GM19035 (cell line): Measurements from ENCODE around the gene ANKRD45.
A peak's percentile ranks its signal among the peaks of the same experiment; 100 is the strongest.
"Not testable (repeated sequence)": the region's sequence is repeated elsewhere in the genome, so short reads cannot be mapped to it uniquely, and the experiment has no call there.

ENCODE experiments used
- ATAC-seq: cut with Tn5 transposase; IDR thresholded peaks from one replicate; pipeline ENCODE4 v1.9.1; 2021; ENCODE audit not compliant: unreplicated experiment

ANKRD45 gene, protein sequence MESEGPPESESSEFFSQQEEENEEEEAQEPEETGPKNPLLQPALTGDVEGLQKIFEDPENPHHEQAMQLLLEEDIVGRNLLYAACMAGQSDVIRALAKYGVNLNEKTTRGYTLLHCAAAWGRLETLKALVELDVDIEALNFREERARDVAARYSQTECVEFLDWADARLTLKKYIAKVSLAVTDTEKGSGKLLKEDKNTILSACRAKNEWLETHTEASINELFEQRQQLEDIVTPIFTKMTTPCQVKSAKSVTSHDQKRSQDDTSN

DNA sequence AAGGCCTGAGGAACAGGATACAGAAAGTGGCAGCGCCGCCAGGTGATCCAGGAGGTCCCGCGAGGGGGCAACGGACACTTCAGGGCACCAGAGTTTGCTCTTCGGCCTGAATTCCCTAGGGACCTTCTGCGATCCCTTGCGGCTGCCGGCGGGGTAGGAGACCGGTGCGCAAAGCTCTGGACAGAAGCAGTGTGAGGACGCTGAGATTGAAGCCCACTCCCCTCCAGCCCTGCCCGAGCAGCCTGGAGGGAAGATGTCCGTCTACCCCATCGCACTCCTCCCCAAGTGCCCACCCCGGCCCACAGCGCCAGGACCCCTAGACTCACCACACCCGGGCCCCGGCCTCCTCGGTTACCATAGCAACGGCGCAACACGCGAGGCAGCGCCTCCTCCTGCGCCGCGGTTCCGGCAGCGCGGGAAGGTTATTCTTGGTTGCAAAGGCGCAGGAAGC, at the start of gene ANKRD45:
TSS of gene ANKRD45 (minus strand) at position 361 of the 451 bp plus-strand sequence. CDS start 10,433 bp downstream, outside the sequence.
- no peak for ATAC-seq

DNA sequence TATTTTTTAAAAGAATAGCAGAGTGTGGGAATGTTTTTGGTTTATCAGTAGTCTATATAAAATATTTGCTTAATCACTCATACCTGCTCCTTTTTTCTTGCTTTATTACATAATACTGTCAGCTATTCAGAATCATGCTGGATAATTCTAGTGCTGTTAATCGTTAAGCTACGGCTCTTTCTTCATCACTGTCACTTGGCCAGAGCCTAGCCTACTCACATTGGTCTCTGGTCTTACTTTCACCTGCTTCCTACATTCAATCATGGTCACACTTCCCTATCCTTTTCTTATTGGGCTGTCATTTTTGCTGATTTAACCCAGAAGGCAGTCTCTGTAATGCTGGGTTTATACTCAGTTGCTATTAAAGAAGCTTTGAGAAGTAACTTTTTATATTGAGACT, 47.6 kb upstream of the ANKRD45 start:
- no peak for ATAC-seq

DNA sequence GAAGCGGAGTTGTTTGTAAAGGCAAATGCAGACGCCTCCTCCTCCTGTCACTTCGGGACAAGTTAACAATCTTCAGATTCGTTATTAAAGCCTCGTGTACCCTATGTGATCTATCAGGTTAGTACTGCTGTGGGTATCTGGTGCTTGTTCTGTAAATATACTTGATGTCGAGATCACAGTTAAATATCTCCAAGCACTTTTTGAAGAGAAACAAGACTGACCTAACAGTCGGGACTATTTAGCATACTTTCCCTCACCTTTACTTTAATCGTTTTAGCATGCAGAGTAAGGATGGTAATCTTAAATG, 45.8 kb upstream of the ANKRD45 start:
- no peak for ATAC-seq

DNA sequence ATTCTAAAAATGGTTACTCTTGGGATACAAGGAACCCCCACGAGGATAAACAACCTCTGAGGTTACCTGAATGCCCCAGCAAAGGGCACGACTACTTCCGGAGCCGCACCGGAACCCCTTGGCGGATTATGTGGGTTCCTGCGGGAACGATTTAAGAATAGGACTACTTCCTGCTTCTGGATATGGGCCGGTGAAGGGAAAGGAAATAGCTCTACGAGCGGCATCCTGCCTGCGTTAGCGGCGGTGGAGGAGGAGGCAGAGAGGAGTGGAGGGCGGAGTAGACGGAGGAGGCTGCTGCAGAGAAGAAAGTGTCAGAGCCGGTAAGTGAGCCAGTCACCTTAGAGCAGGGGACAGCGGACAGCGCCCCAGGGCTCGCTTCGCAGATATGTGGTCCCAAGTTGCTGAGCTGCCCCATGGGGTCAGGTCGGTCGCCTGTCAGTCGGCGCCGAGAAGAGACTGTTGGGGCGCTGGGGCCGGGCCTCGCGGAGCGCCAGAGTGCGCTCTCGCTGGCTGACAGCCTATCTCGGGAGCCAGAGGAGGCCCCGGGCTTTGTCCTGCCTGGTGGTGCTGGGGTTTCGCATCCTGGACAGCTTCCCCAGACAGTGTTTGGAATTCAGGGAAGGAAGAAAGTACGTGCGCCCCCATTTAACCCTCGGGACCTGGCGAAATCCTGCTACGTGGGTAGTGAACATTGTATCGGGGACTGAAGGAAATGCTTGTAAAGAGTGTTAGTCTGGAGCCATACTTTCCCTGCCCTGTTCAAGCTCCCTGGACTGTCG, 45.3 kb upstream of the ANKRD45 start, which contains the start of gene KLHL20:
TSS of gene KLHL20 (plus strand) at position 223 of the 779 bp plus-strand sequence. CDS start 1,063 bp downstream, outside the sequence.
- peak; percentile 96 for ATAC-seq

DNA sequence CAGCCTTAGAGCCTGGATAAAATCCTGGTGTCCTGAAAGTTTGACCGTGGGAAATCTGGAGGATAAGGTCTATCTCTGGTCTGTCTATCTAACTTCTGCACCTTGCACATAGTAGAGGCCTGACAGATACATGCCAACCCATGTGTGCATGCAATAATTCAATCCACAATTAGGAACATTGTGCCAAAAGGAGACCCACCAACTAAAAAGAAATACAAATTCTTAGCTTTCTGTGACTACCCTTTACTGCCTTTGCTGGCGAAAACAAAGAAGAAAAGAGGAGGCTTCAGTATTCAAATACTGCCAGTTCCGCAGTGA, 44.7 kb upstream of the ANKRD45 start:
- no peak for ATAC-seq

DNA sequence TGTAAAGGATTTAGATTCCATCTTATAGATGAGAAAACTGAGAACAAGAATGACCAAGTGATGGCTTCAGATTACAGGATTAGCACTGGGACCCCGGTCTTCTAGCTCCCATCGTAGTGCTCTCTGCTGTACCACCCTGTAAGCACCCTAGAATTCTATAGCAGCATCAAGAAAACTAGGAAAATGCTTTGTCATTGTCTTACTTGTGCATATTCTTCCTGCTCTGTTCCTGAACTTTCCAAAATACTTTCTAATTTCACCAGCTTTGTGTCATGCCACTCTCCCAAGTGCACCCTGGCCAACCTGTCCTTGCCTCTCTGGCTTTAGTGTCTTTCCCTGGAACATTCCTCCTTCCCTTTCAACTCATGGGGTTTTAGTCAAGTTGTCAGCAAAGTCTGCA, 39.1 kb upstream of the ANKRD45 start:
- no peak for ATAC-seq

DNA sequence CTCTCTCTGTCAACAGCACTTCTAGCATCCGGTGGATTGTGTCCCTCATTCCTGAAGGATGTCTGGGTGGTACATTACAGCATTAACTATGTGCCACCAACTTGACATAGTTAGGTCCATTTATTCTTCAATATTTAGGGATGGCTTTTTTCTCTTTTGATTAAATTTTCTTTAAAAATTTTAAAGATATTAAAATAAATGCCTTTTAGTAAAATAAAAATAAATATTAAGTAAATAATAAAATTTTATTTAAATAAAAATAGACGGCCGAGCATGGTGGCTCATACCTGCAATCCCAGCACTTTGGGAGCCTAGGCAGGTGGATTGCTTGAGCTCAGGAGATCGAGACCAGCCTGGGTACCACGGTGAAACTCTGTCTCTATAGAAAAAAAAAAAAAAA, 35.5 kb upstream of the ANKRD45 start:
- ATAC-seq = no peak

DNA sequence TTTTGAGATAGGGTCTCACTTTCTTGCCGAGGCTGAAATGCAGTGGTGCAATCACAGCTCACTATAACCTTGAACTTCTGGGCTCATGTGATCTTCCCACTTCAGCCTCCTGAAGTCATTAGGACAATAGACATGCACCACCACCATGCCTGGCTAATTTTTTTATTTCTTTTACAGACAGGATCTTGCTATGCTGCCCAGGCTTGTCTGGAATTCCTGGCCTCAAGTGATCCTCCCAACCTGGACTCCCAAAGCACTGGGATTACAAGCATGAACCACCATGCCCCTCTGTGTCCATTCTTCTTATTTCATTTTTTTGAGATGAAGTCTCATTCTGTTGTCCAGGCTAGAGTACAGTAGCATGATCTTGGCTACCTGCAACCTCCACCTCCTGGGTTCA, 33.1 kb upstream of the ANKRD45 start:
- no peak for ATAC-seq

DNA sequence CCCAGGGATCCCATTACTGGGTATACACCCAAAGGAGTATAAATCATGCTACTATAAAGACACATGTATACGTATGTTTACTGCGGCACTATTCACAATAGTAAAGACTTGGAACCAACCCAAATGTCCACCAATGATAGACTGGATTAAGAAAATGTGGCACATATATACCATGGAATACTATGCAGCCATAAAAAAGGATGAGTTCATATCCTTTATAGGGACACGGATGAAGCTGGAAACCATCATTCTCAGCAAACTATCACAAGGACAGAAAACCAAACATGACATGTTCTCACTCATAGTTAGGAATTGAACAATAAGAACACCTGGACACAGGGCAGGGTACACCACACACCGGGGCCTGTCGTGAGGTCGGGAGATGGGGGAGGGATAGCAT, 31.6 kb upstream of the ANKRD45 start:
- ATAC-seq = not testable (repeated sequence)

DNA sequence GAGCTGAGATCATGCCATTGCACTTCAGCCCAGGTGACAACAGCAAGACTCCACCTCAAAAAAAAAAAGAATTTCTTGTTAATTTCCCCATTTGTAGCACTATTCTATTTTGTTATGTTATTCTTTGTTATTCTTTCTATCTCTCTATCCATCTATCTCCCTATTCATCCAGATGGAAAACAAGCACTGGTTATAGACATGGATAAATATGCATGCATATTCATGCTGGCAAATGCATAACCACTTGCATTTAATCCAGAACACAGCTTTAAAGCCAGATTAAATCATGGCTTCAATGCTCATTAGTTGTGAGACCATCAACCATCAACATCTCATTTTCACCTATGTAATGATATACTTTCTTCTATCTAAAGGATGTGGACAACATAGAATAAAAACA, 23.6 kb upstream of the ANKRD45 start:
- no peak for ATAC-seq

DNA sequence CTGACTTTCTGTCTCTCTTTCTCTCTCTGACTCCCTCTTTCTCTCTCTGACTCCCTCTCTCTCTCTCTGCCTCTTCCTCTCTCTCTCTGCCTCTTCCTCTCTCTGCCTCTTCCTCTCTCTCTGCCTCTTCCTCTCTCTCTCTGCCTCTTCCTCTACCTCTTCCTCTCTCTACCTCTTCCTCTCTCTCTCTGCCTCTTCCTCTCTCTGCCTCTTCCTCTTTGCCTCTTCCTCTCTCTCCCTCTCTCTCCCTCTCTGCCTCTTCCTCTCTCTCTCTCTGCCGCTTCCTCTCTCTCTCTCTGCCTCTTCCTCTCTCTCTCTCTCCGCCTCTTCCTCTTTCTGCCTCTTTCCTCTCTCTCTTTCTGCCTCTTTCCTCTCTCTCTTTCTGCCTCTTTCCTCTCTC, 18.6 kb upstream of the ANKRD45 start:
- ATAC-seq = no peak

DNA sequence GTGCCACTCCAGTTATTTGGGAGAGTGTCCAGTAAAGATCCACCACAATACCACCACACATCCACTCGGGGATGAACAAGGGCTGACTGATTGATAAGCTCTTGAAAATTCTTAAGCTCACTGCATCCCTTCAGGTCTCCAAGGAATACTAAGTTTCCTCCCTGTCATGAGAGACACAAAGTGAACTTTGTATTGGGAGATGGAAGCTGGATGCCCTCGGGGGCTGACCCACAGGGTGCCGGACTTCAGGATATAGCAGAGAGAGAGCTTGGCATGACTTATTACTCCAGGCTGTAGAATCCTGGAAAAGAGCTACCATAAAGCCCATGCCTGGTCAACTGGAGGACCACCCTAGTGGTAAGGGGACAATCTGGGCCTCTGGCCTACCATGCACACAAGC, 15.5 kb upstream of the ANKRD45 start:
- not testable (repeated sequence) for ATAC-seq

DNA sequence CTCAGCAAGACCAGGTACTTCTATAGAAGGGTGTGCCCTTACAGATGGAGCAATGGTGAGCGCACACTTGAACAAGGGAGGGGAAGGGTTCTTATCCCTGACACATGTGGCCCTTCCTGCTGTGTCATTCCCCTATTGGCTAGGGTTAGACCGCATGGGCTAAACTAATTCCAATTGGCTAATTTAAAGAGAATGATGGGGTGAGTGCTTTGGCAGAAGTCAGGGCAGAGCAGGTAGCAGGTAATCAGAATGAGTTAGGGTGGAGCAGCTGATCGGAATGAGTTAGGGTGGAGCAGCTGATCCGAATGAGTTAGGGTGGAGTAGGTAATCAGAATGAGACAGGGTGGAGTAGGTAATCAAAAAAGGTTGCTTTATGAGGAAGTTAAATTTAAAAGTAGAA, 14.2 kb upstream of the ANKRD45 start:
- ATAC-seq = not testable (repeated sequence)

DNA sequence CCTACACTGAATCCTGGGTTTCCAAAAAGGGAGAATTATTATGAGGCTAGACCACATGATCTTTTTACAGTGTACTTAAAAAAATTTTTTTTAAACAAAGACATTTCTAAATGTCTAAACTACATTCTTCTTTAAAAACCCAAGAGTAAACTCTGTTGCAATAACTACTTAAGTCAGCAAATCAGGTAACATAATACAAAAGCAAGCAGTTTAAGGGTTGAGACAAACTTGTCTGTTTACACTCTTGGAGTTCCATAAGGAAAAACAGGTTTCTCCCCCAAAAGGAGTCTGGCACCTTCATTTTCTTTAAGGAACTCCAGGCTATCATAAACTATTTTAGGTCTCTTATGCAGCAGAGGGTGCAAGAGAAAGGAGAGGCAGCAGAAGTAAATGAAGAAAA, 12.5 kb upstream of the ANKRD45 start:
- ATAC-seq = no peak

DNA sequence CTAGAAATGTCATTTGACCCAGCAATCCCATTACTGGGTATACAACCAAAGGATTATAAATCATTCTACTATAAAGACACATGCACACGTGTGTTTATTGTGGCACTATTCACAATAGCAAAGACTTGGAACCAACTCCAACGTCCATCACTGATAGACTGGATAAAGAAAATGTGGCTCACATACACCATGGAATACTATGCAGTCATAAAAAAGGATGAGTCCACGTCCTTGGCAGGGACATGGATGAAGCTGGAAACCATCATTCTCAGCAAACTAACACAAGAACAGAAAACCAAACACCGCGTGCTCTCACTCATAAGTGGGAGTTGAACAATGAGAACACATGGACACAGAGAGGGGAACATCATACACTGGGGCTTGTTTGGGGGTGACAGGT, 10.5 kb upstream of the ANKRD45 start:
- ATAC-seq = not testable (repeated sequence)

DNA sequence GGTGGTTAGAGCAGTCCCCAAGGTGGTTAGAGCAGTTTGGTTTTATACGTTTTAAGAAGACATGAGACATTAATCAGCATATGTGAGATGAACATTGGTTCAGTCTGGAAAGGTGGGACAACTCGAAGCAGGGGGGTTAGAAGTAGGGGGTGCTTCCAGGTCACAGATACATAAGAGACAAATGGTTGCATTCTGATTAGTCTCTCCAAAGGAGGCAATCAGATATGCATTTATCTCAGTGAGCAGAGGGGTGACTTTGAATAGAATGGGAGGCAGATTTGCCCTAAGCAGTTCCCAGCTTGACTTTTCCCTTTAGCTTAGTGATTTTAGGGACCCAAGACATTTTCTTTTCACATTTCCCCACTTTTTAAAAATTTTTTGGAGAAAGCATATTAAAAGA, 4.8 kb upstream of the ANKRD45 start:
- ATAC-seq = not testable (repeated sequence)

DNA sequence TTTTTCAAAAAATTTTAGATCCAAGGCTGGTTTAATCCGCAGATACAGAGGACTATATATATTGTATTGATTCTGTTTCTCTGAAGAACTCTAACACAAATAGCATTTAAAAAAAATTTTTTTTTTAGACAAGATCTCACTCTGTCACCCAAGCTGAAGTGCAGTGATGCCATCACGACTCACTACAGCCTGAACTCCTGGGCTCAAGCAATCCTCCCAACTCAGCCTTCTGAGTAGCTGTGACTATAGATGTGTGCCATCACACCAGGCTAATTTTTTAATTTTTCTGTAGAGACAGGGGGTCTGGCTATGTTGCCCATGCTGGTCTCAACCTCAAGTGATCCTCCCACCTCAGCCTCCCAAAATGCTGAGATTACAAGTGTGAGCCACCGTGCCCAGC, 3.0 kb downstream of the ANKRD45 start:
- ATAC-seq = no peak

DNA sequence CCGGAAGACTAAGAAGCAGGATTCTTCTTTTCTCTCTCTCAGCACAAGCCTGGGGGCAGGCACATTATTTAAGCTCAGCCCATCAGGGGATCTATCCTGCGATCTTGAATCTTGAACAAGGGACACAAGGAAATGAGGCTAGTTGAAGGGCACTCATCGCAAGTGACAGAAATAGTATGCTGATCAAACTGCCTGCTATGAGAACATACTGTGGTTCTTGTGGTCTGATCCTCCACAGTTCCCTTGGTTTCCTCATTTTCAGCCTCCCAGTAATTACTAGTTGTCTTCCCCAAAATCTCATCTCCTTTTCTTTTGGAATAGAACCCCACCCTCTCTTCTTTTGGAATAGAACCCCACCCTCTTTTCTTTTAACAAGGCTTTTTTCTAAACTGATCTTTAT, 6.5 kb downstream of the ANKRD45 start:
- ATAC-seq = no peak

DNA sequence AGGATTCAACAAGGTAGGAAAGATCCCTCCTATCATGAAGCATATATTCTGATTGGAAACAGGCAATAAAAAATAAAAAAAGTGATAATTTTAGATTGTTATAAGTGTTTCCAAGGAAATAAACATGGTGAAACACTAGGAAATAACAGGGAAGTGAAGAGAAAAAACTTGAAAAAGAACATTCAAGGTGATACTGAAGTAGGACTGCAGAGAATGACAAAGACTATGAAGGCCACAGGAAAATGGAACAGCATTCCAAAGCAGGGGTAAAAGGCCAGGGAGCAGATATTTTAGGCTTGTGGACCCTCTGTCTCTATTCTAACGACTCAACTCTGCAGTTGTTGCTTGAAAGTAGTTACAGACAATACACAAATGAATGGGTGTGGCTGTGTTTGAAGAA, 7.9 kb downstream of the ANKRD45 start:
- no peak for ATAC-seq

DNA sequence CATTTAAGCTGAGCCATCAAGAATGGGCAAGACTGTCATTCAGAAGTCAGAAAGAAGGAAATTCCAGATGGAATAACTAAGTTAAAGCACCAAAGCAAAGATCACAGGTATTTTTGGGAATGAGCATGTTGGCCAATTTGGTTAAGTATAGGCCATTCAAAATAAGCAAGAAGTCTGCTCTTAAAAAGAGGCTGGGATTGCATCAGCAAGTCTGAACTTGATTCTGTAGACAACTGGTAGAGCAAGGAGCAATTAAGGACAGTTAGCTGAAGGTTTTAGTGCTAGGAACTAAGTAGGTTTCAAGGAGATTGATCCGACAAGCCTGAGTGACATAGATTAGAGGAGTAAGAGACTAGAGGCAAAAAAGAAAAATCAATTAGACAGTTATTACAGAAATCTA, 8.4 kb downstream of the ANKRD45 start:
- ATAC-seq = no peak

DNA sequence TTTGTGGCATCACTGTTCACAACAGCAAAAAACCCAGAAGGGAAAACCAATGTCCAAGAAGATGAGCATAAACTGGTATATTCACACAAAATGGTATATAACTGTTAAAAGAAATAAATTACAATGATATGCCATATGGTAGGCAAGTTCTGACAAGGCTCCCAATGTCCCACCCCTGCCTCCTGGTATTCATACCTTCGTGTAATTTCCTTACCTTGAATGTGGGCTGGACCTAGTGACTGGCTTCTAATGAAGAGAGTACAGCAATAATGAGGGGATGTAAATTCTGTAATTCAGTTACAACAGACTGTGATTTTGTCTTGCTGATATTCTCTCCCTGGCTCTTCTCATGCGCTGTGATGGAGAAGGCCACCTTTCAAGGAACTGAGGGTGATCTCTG, 9.3 kb downstream of the ANKRD45 start:
- ATAC-seq = no peak

DNA sequence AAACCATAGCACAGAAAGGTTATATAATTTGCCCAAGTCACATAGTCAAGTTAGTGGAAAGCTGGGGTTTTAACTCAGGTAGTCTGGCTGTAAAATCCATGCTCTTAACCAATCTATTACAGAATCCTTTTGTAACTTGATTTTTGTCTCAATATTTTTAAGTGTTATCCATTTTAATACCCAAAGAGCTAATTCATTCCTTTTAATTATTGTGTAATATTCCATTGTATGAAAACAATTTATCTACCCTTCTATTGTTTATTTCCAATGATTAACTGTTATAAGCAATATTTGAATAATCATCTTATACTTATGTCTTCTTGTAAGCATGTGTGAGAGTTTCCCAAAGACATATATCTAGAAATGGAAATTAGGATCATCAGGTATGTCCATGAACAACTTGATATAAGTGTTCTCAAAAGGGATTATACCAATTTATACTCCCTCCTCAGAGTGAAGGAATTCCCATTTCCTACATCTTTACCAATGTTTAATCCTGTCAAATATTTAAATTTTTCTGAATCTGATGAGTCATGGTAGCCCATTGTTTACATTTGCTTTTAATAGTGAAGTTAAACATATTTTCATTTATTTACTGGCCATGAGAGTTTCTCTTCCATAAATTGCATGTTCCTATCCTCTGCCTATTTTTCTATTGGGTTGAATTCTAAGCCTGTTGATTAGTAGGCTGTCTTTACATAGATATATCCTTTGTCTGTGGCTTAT, 20.6 kb downstream of the ANKRD45 start:
- no peak for ATAC-seq
